Dendritic cell treated with granulocyte-macrophage colony-stimulating factor and Interleukin-4, amounts not matched to agents 40 ng/mL and 50 ng/mL, for 4 days (primary cell): ENCODE results near the gene MAST3.

Experiments
- H3K27ac Mint-ChIP-seq: one replicate; pipeline ENCODE4 v1.8.0; 2022; ENCODE audit warnings: mild to moderate bottlenecking, mixed read lengths
- H3K27me3 Mint-ChIP-seq: one replicate; pipeline ENCODE4 v1.8.0; 2022; ENCODE audit warnings: mild to moderate bottlenecking, mixed read lengths
- H3K36me3 Mint-ChIP-seq: one replicate; pipeline ENCODE4 v1.8.0; 2022; ENCODE audit warnings: low read depth, mixed read lengths
- H3K4me1 Mint-ChIP-seq: one replicate; pipeline ENCODE4 v1.8.0; 2022; ENCODE audit warnings: low read depth, mixed read lengths
- H3K4me3 Mint-ChIP-seq: one replicate; pipeline ENCODE4 v1.8.0; 2022; ENCODE audit warnings: mild to moderate bottlenecking, moderate library complexity, mixed read lengths
- H3K9me3 Mint-ChIP-seq: one replicate; pipeline ENCODE4 v1.8.0; 2022; ENCODE audit warnings: mixed read lengths
- intact Hi-C: fragments of 100-400 bp; cut with micrococcal nuclease; formaldehyde crosslinking; loops from one replicate; pipeline ENCODE4 v1.15.0; 2022

MAST3 gene

GRCh38 chr19:18144361-18144760, 46.8 kb downstream of the MAST3 start:
- no peaks in the 10 kb centered on the region for H3K9me3 Mint-ChIP-seq
- H3K27me3 Mint-ChIP-seq = no peaks in the 10 kb centered on the region
- H3K4me1 Mint-ChIP-seq = peaks cover 7% of the 10 kb centered on the region
- peaks cover 100% of the 10 kb centered on the region for H3K36me3 Mint-ChIP-seq
- H3K4me3 Mint-ChIP-seq = no peak overlapping the region
- no peak overlapping the region for H3K27ac Mint-ChIP-seq
- intact Hi-C loops = no loop called here

- no peak overlapping the region for H3K4me3 Mint-ChIP-seq
- intact Hi-C loops = no loop called here
- peaks cover 7% of the 10 kb centered on the region for H3K4me1 Mint-ChIP-seq
- peaks cover 100% of the 10 kb centered on the region for H3K36me3 Mint-ChIP-seq
- H3K9me3 Mint-ChIP-seq = no peaks in the 10 kb centered on the region
- no peak overlapping the region for H3K27ac Mint-ChIP-seq
- H3K27me3 Mint-ChIP-seq = no peaks in the 10 kb centered on the region
These were observed 47.3 kb downstream of the MAST3 start for GRCh38 chr19:18144906-18145305.

DNA sequence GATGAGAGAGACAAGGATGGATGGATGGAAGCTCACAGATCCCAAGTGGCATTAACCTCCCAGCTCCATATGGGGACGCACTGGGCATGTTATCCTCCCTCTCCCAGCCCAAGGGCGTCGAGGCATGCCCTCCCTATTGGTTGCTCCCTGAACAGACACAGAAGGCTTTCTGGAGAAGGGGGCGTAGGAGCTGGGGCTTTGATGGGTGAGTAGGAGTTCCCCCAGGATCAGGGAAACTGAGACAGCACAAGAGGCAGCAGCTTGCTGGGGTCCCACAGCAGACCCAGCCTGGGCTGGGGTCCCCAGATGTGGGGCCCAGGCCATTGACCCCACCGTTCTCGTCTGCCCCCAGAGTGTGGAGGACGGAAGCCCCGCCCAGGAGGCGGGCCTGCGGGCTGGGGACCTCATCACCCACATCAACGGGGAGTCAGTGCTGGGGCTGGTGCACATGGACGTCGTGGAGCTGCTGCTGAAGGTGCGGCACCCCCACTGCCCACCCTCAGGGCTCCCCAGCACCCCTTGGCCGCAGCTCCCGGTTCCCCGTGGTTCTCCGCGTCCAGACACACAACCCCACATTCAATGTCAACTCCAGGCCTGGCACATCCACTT, 47.9 kb downstream of the MAST3 start:
- Mint-ChIP-seq H3K4me1 (peaks cover 7% of the 10 kb centered on the region), H3K27ac (no peak overlapping the region)
- intact Hi-C loops = no loop called here

GRCh38 chr19:18147396-18147795, 49.8 kb downstream of the MAST3 start:
- Mint-ChIP-seq H3K27ac (no peak overlapping the region), H3K4me3 (no peak overlapping the region), H3K36me3 (peaks cover 85% of the 10 kb centered on the region), H3K27me3 (no peaks in the 10 kb centered on the region), H3K4me1 (peaks cover 21% of the 10 kb centered on the region), H3K9me3 (no peaks in the 10 kb centered on the region)
- intact Hi-C loops = no loop called here

More for the DNA sequence above, 47.9 kb downstream of the MAST3 start:
- Mint-ChIP-seq H3K36me3 (peaks cover 100% of the 10 kb centered on the region), H3K27me3 (no peaks in the 10 kb centered on the region), H3K9me3 (no peaks in the 10 kb centered on the region), H3K4me3 (no peak overlapping the region)

DNA sequence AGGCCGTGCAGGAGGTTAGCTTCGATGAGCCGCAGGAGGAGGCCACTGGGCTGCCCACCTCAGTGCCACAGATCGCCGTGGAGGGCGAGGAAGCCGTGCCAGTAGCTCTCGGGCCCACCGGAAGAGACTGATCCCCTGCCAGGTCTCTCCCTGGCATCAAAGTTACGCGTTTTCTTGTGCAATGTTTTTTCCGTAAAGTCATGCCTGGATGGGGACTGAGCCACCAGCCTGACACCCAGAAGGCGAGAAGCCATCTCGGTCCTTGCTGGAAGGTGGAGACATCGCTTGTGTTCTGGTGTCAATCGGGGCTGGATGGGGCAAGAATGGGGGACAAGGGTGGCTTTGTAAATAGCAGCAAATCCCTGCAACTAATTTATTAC, 52.0 kb downstream of the MAST3 start:
- H3K27ac Mint-ChIP-seq = no peak overlapping the region
- H3K4me1 Mint-ChIP-seq = peaks cover 31% of the 10 kb centered on the region
- peaks cover 63% of the 10 kb centered on the region for H3K36me3 Mint-ChIP-seq
- H3K9me3 Mint-ChIP-seq = no peaks in the 10 kb centered on the region
- no peaks in the 10 kb centered on the region for H3K27me3 Mint-ChIP-seq
- intact Hi-C loops = no loop called here
- no peak overlapping the region for H3K4me3 Mint-ChIP-seq

- Mint-ChIP-seq H3K27ac (peak overlapping the region; percentile 90), H3K9me3 (no peaks in the 10 kb centered on the region), H3K4me3 (peak overlapping the region; percentile 74), H3K36me3 (peaks cover 56% of the 10 kb centered on the region), H3K4me1 (peaks cover 38% of the 10 kb centered on the region), H3K27me3 (no peaks in the 10 kb centered on the region)
- intact Hi-C loops = loop anchor here (5.0 kb wide), 1 partner anchor 34 kb away; no protein-coding TSS in a partner anchor
These were observed 53.4 kb downstream of the MAST3 start for GRCh38 chr19:18150776-18151624.

- intact Hi-C loops = loop anchor here (5.0 kb wide), 1 partner anchor 35 kb away; no protein-coding TSS in a partner anchor
- H3K36me3 Mint-ChIP-seq = peaks cover 49% of the 10 kb centered on the region
- H3K4me1 Mint-ChIP-seq = peaks cover 53% of the 10 kb centered on the region
- H3K4me3 Mint-ChIP-seq = peak overlapping the region; percentile 74
- H3K9me3 Mint-ChIP-seq = no peaks in the 10 kb centered on the region
- no peaks in the 10 kb centered on the region for H3K27me3 Mint-ChIP-seq
- peak overlapping the region; percentile 90 for H3K27ac Mint-ChIP-seq
These were observed 54.9 kb downstream of the MAST3 start for GRCh38 chr19:18152442-18152816.

DNA sequence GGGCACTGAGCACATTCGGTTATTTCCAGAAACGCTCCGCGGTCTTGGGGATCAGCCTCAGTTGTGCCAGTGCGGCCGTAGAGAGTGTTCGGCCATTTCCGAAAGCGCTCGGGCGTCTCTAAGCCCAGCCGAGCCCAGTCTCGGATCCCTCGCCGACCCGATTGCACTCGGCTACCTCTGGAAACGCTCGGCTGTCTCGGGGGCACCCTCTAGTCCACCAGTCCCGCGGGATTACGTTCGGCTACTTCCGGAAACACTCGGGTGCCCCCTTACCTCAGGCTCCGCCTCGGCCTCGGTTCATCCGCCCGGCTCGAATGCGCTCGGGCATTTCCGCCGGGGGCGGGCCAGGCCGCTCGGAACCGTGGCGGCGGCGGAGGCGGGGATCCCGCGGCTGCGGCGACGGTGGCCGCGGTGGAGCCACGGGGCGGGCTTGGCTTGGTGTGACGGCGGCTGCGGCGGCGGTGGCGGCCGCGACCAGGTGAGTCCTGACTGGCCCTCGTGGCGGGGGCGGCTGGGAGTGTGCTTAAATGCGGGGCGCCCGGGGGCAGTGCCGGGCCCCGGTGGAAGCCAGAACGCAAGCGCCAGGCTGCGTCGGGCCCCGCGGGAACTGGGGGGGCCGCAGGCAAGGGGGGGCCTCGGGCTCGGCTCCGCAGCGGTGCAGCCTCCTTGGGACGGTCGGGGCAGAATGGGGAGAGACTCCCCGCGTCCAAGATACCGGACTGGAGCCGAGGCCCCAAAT, 55.4 kb downstream of the MAST3 start, which contains the start of gene PIK3R2:
TSS of gene PIK3R2 (plus strand) at position 347 of the 739 bp plus-strand sequence. CDS start 2,717 bp downstream, outside the sequence.
- Mint-ChIP-seq H3K36me3 (peaks cover 43% of the 10 kb centered on the region), H3K27ac (peak within 1 kb of the TSS; percentile 90), H3K9me3 (no peaks in the 10 kb centered on the region), H3K27me3 (no peaks in the 10 kb centered on the region), H3K4me1 (peaks cover 57% of the 10 kb centered on the region), H3K4me3 (peak within 1 kb of the TSS; percentile 74)
- intact Hi-C loops = loop anchor here (5.0 kb wide), 1 partner anchor 36 kb away; no protein-coding TSS in a partner anchor

DNA sequence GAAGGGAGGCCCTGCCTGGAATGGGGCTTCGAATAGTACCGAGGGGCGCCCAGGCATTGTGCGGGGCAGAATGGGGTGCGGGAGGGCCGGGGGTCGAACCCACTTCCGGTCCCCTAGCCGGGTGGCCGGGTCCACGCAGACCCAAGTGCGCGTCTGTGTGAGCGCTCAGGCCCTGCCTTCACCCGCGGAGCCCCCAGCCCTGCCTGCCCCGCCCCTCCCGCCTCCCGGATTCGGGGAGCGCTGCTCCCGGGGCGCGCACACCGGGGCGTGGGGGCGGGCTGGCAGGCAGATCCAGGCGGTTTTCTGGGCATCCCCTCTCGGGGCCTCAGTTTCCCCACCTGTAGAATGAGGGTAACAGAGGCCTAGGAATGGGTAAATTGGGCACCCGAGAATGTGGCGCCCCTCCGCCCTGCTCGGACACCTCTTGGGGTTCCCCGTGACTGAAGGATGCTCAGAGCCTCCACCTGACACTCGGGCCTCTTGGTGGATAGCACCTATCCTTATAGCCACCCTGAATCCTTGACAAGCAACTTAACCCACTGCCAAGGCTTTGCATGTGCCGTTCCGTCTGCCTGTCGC, 56.1 kb downstream of the MAST3 start:
- intact Hi-C loops = loop anchor here (5.0 kb wide), 1 partner anchor 36 kb away; no protein-coding TSS in a partner anchor
- peaks cover 50% of the 10 kb centered on the region for H3K4me1 Mint-ChIP-seq

DNA sequence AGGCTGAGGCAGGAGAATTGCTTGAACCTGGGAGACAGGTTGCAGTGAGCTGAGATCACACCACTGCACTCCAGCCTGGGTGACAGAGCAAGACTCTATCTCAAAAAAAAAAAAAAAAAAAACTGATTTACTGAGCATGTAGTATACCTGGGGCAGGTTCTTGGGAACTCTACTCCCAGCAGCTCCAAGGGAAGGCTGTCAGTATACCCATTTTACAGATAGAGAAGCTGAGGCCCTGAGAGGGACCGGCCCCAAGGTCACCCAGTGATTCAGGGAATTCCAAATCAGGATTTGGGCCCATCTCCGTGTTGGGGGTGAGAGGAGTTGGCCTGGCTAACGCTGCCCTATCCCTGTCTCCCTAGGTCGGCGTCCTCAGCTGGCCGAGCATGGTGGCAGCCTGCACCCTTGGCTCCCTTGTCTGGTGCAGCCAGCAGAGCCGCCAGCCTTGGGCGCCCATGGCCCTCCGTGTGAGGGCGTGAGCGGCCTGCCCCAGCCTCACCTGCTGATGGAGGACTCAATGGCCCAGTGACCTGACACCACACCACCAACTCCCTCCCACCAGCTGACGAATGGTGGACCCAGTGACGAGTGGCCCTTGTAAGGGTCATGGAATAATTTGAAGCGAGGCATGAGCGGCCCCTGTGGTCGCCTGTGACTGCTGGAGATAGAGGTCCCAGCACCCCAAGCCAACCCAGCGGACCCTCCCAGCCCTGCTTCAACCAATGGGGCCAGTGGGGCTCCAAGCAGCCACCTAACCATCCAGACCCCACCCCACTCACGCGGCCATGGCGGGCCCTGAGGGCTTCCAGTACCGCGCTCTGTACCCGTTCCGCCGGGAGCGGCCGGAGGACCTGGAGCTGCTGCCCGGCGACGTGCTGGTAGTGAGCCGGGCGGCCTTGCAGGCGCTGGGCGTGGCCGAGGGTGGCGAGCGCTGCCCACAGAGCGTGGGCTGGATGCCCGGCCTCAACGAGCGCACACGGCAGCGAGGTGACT, 57.8 kb downstream of the MAST3 start:
- Mint-ChIP-seq H3K9me3 (no peaks in the 10 kb centered on the region), H3K4me1 (peaks cover 54% of the 10 kb centered on the region), H3K36me3 (peaks cover 23% of the 10 kb centered on the region), H3K27ac (no peak overlapping the region), H3K4me3 (no peak overlapping the region), H3K27me3 (no peaks in the 10 kb centered on the region)
- intact Hi-C loops = no loop called here

More for the DNA sequence above, 56.1 kb downstream of the MAST3 start:
- Mint-ChIP-seq H3K27ac (peak overlapping the region; percentile 90), H3K36me3 (peaks cover 36% of the 10 kb centered on the region), H3K4me3 (peak overlapping the region; percentile 74), H3K27me3 (no peaks in the 10 kb centered on the region), H3K9me3 (no peaks in the 10 kb centered on the region)

DNA sequence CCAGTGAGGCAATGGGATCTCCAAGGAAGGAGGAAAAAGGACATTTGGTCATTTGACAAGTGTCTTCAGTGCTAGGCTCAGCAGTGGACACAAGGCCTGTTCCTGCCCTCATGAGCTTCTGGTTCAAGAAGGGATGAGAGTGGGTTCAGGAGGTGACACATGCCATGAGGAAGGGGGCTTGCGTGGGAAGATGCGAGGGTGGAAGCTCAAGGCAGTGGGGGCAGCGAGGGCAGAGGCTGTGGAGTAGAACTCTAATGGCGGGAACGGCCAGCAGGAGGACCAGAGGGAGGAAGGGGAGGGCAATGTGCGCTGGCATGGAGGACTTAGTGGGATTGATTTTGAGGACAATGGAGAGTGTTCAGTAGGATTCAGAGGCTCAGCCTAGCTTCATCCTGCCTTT, 58.7 kb downstream of the MAST3 start:
- H3K4me3 Mint-ChIP-seq = no peak overlapping the region
- H3K36me3 Mint-ChIP-seq = peaks cover 24% of the 10 kb centered on the region
- H3K4me1 Mint-ChIP-seq = peaks cover 57% of the 10 kb centered on the region
- no peak overlapping the region for H3K27ac Mint-ChIP-seq
- no peaks in the 10 kb centered on the region for H3K27me3 Mint-ChIP-seq
- intact Hi-C loops = no loop called here
- H3K9me3 Mint-ChIP-seq = no peaks in the 10 kb centered on the region

DNA sequence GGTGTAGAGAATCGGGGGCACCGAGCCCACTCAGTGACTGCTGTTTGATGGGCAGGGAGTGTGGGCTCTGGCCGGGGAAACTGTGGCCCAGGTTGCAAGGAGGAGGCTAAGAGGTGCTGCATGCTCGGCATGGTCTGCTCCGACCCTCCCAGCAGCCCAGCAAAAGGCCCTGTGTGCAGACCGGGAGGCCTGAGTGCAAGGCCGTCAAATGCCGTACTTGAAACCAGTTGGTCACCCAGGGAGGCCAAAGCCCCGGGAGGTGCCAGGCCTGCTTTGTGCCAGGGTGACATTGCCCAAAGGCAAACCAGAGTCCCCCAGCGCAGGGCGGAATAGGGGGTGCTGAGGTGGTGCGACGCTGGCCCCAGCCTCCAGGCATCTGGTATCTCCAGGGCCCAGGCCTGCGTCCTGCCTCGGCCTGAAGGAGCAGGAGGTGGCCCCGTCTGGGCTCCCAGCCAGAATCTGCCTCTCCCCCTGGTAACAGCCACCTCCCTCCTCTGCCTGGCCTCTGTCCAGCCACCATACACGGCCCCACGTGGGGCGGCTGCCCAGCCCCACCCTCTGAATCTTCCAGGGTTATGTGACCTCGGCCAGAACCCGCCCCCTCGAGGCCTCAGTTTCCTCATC, 59.4 kb downstream of the MAST3 start:
- Mint-ChIP-seq H3K36me3 (peaks cover 28% of the 10 kb centered on the region), H3K4me1 (peaks cover 56% of the 10 kb centered on the region), H3K4me3 (no peak overlapping the region), H3K27me3 (no peaks in the 10 kb centered on the region), H3K27ac (no peak overlapping the region), H3K9me3 (no peaks in the 10 kb centered on the region)
- intact Hi-C loops = no loop called here
